HPDE6-E6E7 (cell line): Measurements from ENCODE around the gene SLC39A11.
"Not testable (repeated sequence)": the region's sequence is repeated elsewhere in the genome, so short reads cannot be mapped to it uniquely, and the experiment has no call there.

Source experiments
- DNase-seq: peaks from one replicate; pipeline ENCODE4 v3.0.0; 2011; ENCODE audit warnings: missing footprints; ENCODE audit errors: extremely low spot score

SLC39A11 gene

GRCh38 chr17:72658675-72659074 is 433.8 kb downstream of the SLC39A11 start:
- no peak for DNase-seq

GRCh38 chr17:72657467-72658317 is 434.8 kb downstream of the SLC39A11 start:
- DNase-seq, result no peak

GRCh38 chr17:72656130-72656763 is 436.2 kb downstream of the SLC39A11 start:
- no peak for DNase-seq

GRCh38 chr17:72654706-72655105 is 437.8 kb downstream of the SLC39A11 start:
- DNase-seq, result no peak

- DNase-seq, result no peak
These were observed 440.5 kb downstream of the SLC39A11 start for GRCh38 chr17:72651988-72652387.

GRCh38 chr17:72648702-72649101 is 443.8 kb downstream of the SLC39A11 start:
- DNase-seq, result no peak

GRCh38 chr17:72646176-72646575 is 446.3 kb downstream of the SLC39A11 start:
- DNase-seq, result no peak

- DNase-seq, result no peak
These were observed 448.0 kb downstream of the SLC39A11 start for GRCh38 chr17:72644492-72644891.

GRCh38 chr17:72643575-72644216 is 448.8 kb downstream of the SLC39A11 start:
- no peak for DNase-seq

- DNase-seq, result no peak
These were observed 449.8 kb downstream of the SLC39A11 start for GRCh38 chr17:72642720-72643119.

GRCh38 chr17:72640415-72641165 is 451.9 kb downstream of the SLC39A11 start:
- DNase-seq, result peak; percentile 33

- no peak for DNase-seq
These were observed 452.8 kb downstream of the SLC39A11 start for GRCh38 chr17:72639711-72640110.

- DNase-seq, result not testable (repeated sequence)
These were observed 453.6 kb downstream of the SLC39A11 start for GRCh38 chr17:72638932-72639331.

- no peak for DNase-seq
These were observed 457.4 kb downstream of the SLC39A11 start for GRCh38 chr17:72635034-72635635.

- DNase-seq, result no peak
These were observed 457.9 kb downstream of the SLC39A11 start for GRCh38 chr17:72634621-72635020.

- no peak for DNase-seq
These were observed 460.4 kb downstream of the SLC39A11 start for GRCh38 chr17:72631949-72632684.

GRCh38 chr17:72631568-72631948 is 460.9 kb downstream of the SLC39A11 start:
- no peak for DNase-seq

- no peak for DNase-seq
These were observed 467.8 kb downstream of the SLC39A11 start for GRCh38 chr17:72624652-72625051.

GRCh38 chr17:72624226-72624625 is 468.3 kb downstream of the SLC39A11 start:
- no peak for DNase-seq

GRCh38 chr17:72622661-72623433 is 469.6 kb downstream of the SLC39A11 start:
- peak; percentile 93 for DNase-seq
